Fibroblast of villous mesenchyme (primary cell): ENCODE measurements around the gene MPP1. TPM values are rescaled to one million over a fixed set of nuclear protein-coding genes. Genes with fewer than 3 reads are reported as not detected.

Experiments
- DNase-seq: peaks from one replicate; pipeline ENCODE4 v3.0.0-alpha.2; 2010; ENCODE audit warnings: low read depth
- H3K4me3 ChIP-seq: 2 replicates; pipeline ENCODE4 v1.5.1; 2011; ENCODE audit warnings: low read depth, mild to moderate bottlenecking, low read length
- total RNA-seq: library from RNA; depleted of rRNA; stranded (reverse); fragments of >200 nt; gene quantifications from 2 replicates; pipeline ENCODE4 v1.2.3, GENCODE V29; 2012
- TF ChIP-seq, protein P1 (sequence below): IDR thresholded peaks from 2 replicates; pipeline ENCODE4 v1.5.1; 2012; ENCODE audit warnings: low read depth, mild to moderate bottlenecking, low read length; ENCODE audit not compliant: insufficient read depth

MPP1 gene
- total RNA-seq, 1 donor: 11.7 TPM

- H3K4me3 ChIP-seq: no peak overlapping the region
- peak; percentile 19 for DNase-seq
- TF ChIP-seq, protein P1, sequence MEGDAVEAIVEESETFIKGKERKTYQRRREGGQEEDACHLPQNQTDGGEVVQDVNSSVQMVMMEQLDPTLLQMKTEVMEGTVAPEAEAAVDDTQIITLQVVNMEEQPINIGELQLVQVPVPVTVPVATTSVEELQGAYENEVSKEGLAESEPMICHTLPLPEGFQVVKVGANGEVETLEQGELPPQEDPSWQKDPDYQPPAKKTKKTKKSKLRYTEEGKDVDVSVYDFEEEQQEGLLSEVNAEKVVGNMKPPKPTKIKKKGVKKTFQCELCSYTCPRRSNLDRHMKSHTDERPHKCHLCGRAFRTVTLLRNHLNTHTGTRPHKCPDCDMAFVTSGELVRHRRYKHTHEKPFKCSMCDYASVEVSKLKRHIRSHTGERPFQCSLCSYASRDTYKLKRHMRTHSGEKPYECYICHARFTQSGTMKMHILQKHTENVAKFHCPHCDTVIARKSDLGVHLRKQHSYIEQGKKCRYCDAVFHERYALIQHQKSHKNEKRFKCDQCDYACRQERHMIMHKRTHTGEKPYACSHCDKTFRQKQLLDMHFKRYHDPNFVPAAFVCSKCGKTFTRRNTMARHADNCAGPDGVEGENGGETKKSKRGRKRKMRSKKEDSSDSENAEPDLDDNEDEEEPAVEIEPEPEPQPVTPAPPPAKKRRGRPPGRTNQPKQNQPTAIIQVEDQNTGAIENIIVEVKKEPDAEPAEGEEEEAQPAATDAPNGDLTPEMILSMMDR: no peak
These were observed 29.6 kb downstream of the MPP1 start for GRCh38 chrX:154775419-154776349.

DNA sequence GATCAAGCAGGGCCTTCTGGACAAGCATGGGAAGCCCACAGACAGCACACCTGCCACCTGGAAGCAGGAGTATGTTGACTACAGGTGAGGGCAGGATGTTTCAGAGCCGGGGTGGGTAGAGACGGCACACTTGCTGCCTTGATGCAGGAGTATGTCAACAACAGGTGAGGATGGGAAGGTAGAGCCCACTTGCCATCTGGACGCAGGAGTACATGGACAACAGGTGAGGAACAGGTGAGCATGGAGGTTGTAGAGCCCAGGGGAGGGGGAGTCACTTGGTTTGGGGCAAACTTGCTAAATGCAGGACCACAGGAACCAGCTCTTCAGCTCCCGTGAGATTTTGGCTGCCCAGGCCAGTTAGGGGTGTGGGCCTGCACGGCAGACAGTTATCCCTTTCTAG lies 30.7 kb downstream of the MPP1 start:
- no peak for DNase-seq
- H3K4me3 ChIP-seq: no peak overlapping the region
- TF ChIP-seq, protein P1: no peak

DNA sequence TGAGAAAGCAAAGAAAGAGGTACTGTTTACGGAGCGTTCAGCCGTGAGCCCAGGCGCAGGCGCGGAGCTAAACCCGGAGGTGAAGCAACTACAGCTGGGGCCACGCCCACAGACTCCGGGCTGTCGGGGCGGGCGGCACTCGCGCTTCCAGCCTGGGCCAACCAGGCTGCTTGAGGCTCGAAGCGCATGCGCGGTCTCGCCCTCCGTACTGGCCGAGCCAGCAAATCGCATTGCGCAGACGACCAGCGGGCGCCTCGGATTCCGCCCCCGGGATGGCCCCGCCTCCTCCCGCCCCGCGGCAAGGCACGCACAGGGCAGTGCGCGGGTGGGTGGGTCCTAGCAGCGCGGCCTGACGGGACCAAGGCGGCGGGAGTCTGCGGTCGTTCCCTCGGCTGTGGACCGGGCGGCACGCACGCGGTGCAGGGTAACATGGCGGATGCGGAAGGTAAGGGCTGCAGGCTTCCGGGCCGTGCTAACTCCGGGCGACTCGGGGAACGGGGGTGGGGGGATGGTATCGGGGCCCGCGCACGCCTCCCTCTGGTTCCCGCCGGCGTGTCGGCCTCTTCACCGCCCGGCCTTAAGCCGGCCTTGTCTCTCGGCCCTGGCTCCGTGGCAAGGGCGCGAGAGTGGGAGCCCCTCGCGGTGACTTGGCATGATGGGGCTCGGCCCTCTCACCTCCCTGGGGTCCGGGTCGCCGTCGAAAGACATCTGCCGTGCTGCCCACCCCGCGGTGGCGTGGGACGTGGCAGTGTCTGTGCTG lies 42.6 kb downstream of the MPP1 start, which contains the start of gene DKC1:
Gene DKC1 (plus strand): TSS at position 328 of the 760 bp plus-strand sequence. CDS start 102 bp downstream, at position 430.
- DNase-seq: peak; percentile 94
- H3K4me3 ChIP-seq: peak within 1 kb of the TSS; percentile 66
- TF ChIP-seq, protein P1: peak; percentile 5

- TF ChIP-seq, protein P1: no peak
- peak overlapping the region; percentile 66 for H3K4me3 ChIP-seq
- no peak for DNase-seq
These were observed 43.2 kb downstream of the MPP1 start for GRCh38 chrX:154761977-154762536.

- no peak for DNase-seq
- TF ChIP-seq, protein P1: no peak
- no peak overlapping the region for H3K4me3 ChIP-seq
These were observed 46.6 kb downstream of the MPP1 start for GRCh38 chrX:154758696-154759095.

- TF ChIP-seq, protein P1: no peak
These were observed 53.5 kb downstream of the MPP1 start for GRCh38 chrX:154751669-154752271.

More at GRCh38 chrX:154751669-154752271, 53.5 kb downstream of the MPP1 start:
- no peak for DNase-seq
- no peak overlapping the region for H3K4me3 ChIP-seq
